IPS DF 4.7 (cell line): ENCODE data around the gene ENTREP1.

ENCODE experiments used
- DNase-seq: peaks from one replicate; pipeline ENCODE4 v3.0.0-alpha.2; 2013; ENCODE audit warnings: low spot score; ENCODE audit errors: extremely low read depth

The ENTREP1 gene

GRCh38 chr9:69319324-69320025, 5.5 kb upstream of the ENTREP1 start:
- DNase-seq = no peak

- no peak for DNase-seq
Measured at GRCh38 chr9:69322256-69322655, 2.8 kb upstream of the ENTREP1 start.

- no peak for DNase-seq
Measured at GRCh38 chr9:69323861-69324260, 1.2 kb upstream of the ENTREP1 start.

- DNase-seq = no peak
Measured at GRCh38 chr9:69325409-69326212, 596 bp downstream of the ENTREP1 start.

GRCh38 chr9:69326261-69326660, 1.2 kb downstream of the ENTREP1 start:
- no peak for DNase-seq

- no peak for DNase-seq
Measured at GRCh38 chr9:69330580-69330979, 5.6 kb downstream of the ENTREP1 start.

- no peak for DNase-seq
Measured at GRCh38 chr9:69331444-69331843, 6.4 kb downstream of the ENTREP1 start.

GRCh38 chr9:69332067-69332685, 7.2 kb downstream of the ENTREP1 start:
- no peak for DNase-seq

GRCh38 chr9:69333716-69334115, 8.7 kb downstream of the ENTREP1 start:
- no peak for DNase-seq

- DNase-seq = no peak
Measured at GRCh38 chr9:69334317-69334716, 9.3 kb downstream of the ENTREP1 start.

- DNase-seq = no peak
Measured at GRCh38 chr9:69339620-69340019, 14.6 kb downstream of the ENTREP1 start.

GRCh38 chr9:69340631-69341030, 15.6 kb downstream of the ENTREP1 start:
- no peak for DNase-seq

- DNase-seq = no peak
Measured at GRCh38 chr9:69342769-69343168, 17.8 kb downstream of the ENTREP1 start.

- DNase-seq = no peak
Measured at GRCh38 chr9:69344459-69344858, 19.4 kb downstream of the ENTREP1 start.

- DNase-seq = no peak
Measured at GRCh38 chr9:69346596-69347390, 21.8 kb downstream of the ENTREP1 start.

- no peak for DNase-seq
Measured at GRCh38 chr9:69347607-69348006, 22.6 kb downstream of the ENTREP1 start.

GRCh38 chr9:69351227-69351626, 26.2 kb downstream of the ENTREP1 start:
- DNase-seq = no peak

- no peak for DNase-seq
Measured at GRCh38 chr9:69355232-69355631, 30.2 kb downstream of the ENTREP1 start.

GRCh38 chr9:69357030-69357775, 32.2 kb downstream of the ENTREP1 start:
- DNase-seq = no peak

GRCh38 chr9:69357821-69358220, 32.8 kb downstream of the ENTREP1 start:
- DNase-seq = no peak

- no peak for DNase-seq
Measured at GRCh38 chr9:69363191-69363590, 38.2 kb downstream of the ENTREP1 start.
